CD4-positive, alpha-beta memory T cell (primary cell): ENCODE results near the gene OXA1L. TPM values are rescaled to one million over a fixed set of nuclear protein-coding genes. Genes with fewer than 3 reads are reported as not detected.
A peak's percentile ranks its signal among the peaks of the same experiment; 100 is the strongest.

Experiments used
- CTCF ChIA-PET: fragments of 350-600 bp; sonication (Branson Sonifier 250); formaldehyde crosslinking; loops from one replicate; lab custom pipeline; 2021; ENCODE audit warnings: inconsistent platforms; ENCODE audit not compliant: partially characterized antibody; lab: Charles Lee
- POLR2A ChIA-PET: fragments of 350-600 bp; sonication (Branson Sonifier 250); formaldehyde crosslinking; loops from one replicate; lab custom pipeline; 2021; ENCODE audit not compliant: partially characterized antibody; lab: Charles Lee
- DNase-seq, 5 donors: peaks; one replicate each; pipeline versions ENCODE4 v3.0.0 to v3.0.0-alpha.2; 2020 to 2022; ENCODE audit warnings: mixed read lengths in 1 of 5
- H3K27ac ChIP-seq: one replicate; pipeline ENCODE4 v1.7.0; 2013; ENCODE audit warnings: low read depth, low read length
- H3K27me3 ChIP-seq: 2 replicates; pipeline ENCODE4 v1.7.0; 2013; ENCODE audit warnings: mild to moderate bottlenecking, low read length, moderate library complexity; ENCODE audit not compliant: insufficient read depth
- H3K36me3 ChIP-seq: 2 replicates; pipeline ENCODE4 v1.7.0; 2013; ENCODE audit warnings: mild to moderate bottlenecking, low read length, moderate library complexity; ENCODE audit not compliant: insufficient read depth
- H3K4me1 ChIP-seq: 2 replicates; pipeline ENCODE4 v1.7.0; 2013; ENCODE audit warnings: mild to moderate bottlenecking, low read length, moderate library complexity; ENCODE audit not compliant: insufficient read depth
- H3K4me3 ChIP-seq, 2 donors: one replicate each; pipeline ENCODE4 v1.7.0; 2013; ENCODE audit warnings: low read length in 2 of 2, mild to moderate bottlenecking in 1 of 2
- H3K9me3 ChIP-seq, 2 donors: one replicate each; pipeline ENCODE4 v1.7.0; 2013; ENCODE audit warnings: low read length in 2 of 2, control low read depth in 1 of 2; ENCODE audit not compliant: control insufficient read depth in 1 of 2
- H3K27ac Mint-ChIP-seq, 7 donors: one replicate each; pipeline ENCODE4 v1.8.0; 2020 to 2021; ENCODE audit warnings: mixed read lengths in 7 of 7, mild to moderate bottlenecking in 6 of 7, inconsistent platforms in 3 of 7, moderate library complexity in 3 of 7
- H3K27me3 Mint-ChIP-seq, 2 donors: one replicate each; pipeline ENCODE4 v1.8.0; 2020 to 2021; ENCODE audit warnings: mixed read lengths in 2 of 2
- H3K36me3 Mint-ChIP-seq, 2 donors: one replicate each; pipeline ENCODE4 v1.8.0; 2020 to 2021; ENCODE audit warnings: mixed read lengths in 2 of 2, inconsistent platforms in 1 of 2, mild to moderate bottlenecking in 1 of 2
- H3K4me1 Mint-ChIP-seq, 4 donors: one replicate each; pipeline ENCODE4 v1.8.0; 2020 to 2021; ENCODE audit warnings: mixed read lengths in 4 of 4, mild to moderate bottlenecking in 1 of 4
- H3K4me3 Mint-ChIP-seq, 8 donors: one replicate each; pipeline ENCODE4 v1.8.0; 2020 to 2021; ENCODE audit warnings: mixed read lengths in 8 of 8, mild to moderate bottlenecking in 7 of 8, moderate library complexity in 6 of 8, inconsistent platforms in 3 of 8
- H3K9me3 Mint-ChIP-seq, 8 donors: one replicate each; pipeline ENCODE4 v1.8.0; 2020 to 2021; ENCODE audit warnings: mixed read lengths in 8 of 8, mild to moderate bottlenecking in 5 of 8, inconsistent platforms in 3 of 8, moderate library complexity in 1 of 8
- intact Hi-C: fragments of 100-400 bp; cut with micrococcal nuclease; formaldehyde crosslinking; loops from one replicate; pipeline ENCODE4 v1.15.1; 2023
- polyA plus RNA-seq, 2 donors: library from polyadenylated mRNA; unstranded; fragments of 300-500 nt; fragmentation: Illumina TruSeq; gene quantifications; one replicate each; pipeline ENCODE4 v1.2.3, GENCODE V29; 2021
- total RNA-seq, 2 experiments: library from RNA; stranded (reverse); gene quantifications; one replicate each; pipeline ENCODE4 v1.2.3, GENCODE V29; 2021

The OXA1L gene
- total and polyA plus RNA-seq, 4 experiments from 2014 or later: 54.6 to 137 (median 97.5) TPM

- intact Hi-C loops: loop anchor here (2.0 to 5.0 kb wide), 3 partner anchors 54 to 1256 kb away; partner anchors contain the start of gene METTL3
- H3K9me3 ChIP-seq: no peaks in the 10 kb centered on the region
- ChIA-PET POLR2A (interaction anchor here (0.6 to 3.3 kb wide), 11 partner anchors 9 to 327 kb away, joined by 3 to 32 read pairs (median 12); partner anchors contain the start of genes ACIN1, C14orf119, DAD1 and LRP10), CTCF (interaction anchor here (1.1 to 1.9 kb wide), 5 partner anchors 56 to 302 kb away, joined by 3 to 7 read pairs (median 3); no protein-coding TSS in a partner anchor)
- peaks cover 24% of the 10 kb centered on the region for H3K4me1 ChIP-seq
- Mint-ChIP-seq H3K9me3 (peaks cover 0 to 7% (median 3%) of the 10 kb centered on the region in 8 donors), H3K36me3 (peaks cover 44 to 54% of the 10 kb centered on the region in 2 donors), H3K4me1 (peaks cover 26 to 39% (median 34%) of the 10 kb centered on the region in 4 donors), H3K27ac (peak overlapping the region; percentile 86 to 100 (median 98)), H3K27me3 (no peaks in the 10 kb centered on the region), H3K4me3 (peak overlapping the region; percentile 85 to 96 (median 94))
- DNase-seq: no peak
- H3K4me3 ChIP-seq: peak overlapping the region; percentile 62 to 88
- H3K36me3 ChIP-seq: peaks cover 36% of the 10 kb centered on the region
- H3K27me3 ChIP-seq: no peaks in the 10 kb centered on the region
- H3K27ac ChIP-seq: peak overlapping the region; percentile 88
Observed at GRCh38 chr14:22767323-22767589, 768 bp downstream of the OXA1L start.

- no peak overlapping the region for H3K27ac ChIP-seq
- H3K36me3 ChIP-seq: peaks cover 36% of the 10 kb centered on the region
- Mint-ChIP-seq H3K27me3 (no peaks in the 10 kb centered on the region), H3K4me1 (peaks cover 25 to 39% (median 34%) of the 10 kb centered on the region in 4 donors), H3K4me3 (peak overlapping the region in 4 of 8 donors; percentile 20 to 46 (median 36)), H3K9me3 (peaks cover 0 to 3% (median 0%) of the 10 kb centered on the region in 8 donors), H3K27ac (peak overlapping the region in 2 of 7 donors; percentile 3 to 35), H3K36me3 (peaks cover 42 to 65% of the 10 kb centered on the region in 2 donors)
- no peak overlapping the region for H3K4me3 ChIP-seq
- ChIA-PET CTCF (no interaction called here), POLR2A (no interaction called here)
- H3K4me1 ChIP-seq: peaks cover 24% of the 10 kb centered on the region
- no peak for DNase-seq
- H3K27me3 ChIP-seq: no peaks in the 10 kb centered on the region
- intact Hi-C loops: loop anchor here (5.0 kb wide), 1 partner anchor 197 kb away; no protein-coding TSS in a partner anchor
- no peaks in the 10 kb centered on the region for H3K9me3 ChIP-seq
Observed at GRCh38 chr14:22768947-22769346, 2.5 kb downstream of the OXA1L start.

DNA sequence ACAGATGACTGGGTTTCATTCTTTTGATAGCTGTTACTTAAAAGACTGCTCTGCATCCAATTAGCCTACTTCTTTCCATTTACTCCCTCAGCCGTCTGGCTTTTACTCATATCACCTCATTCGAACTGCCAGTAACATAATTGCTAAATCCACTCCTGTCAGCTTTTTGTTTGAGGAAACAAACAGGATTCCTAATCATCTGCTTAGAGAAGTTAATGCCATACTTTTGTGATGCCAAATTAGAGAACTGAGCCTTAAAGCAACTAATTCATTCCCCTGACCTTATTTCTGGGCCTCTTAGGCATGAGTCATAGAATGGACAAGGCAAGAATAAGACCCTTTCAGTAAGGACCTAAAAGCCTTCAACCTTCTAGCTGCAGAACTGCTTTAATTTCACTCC is 2.9 kb downstream of the OXA1L start:
- Mint-ChIP-seq H3K4me3 (peak overlapping the region in 2 of 8 donors; percentile 20 to 46), H3K9me3 (peaks cover 0 to 3% (median 0%) of the 10 kb centered on the region in 8 donors)

DNA sequence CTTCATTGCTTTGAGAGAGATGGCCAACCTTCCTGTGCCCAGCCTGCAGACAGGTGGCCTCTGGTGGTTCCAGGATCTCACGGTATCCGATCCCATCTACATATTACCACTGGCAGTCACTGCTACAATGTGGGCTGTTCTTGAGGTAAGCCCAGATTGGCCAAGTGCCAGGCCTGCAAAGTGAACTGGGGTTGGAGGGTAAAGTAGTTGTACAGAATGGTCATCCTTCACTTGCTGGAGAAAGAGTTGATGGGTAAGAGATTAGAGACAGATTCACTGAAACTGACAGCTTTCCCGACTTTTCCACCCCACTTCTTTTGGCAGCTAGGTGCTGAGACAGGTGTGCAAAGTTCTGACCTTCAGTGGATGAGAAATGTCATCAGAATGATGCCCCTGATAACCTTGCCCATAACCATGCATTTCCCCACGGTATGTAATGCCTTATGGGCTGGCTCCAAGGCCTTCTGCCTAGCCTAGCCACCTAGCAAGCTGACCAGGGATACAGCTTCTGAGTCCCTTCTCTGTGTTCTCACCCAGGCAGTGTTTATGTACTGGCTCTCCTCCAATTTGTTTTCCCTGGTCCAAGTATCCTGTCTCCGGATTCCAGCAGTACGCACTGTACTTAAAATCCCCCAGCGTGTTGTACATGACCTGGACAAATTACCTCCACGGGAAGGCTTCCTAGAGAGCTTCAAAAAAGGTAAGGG is 4.1 kb downstream of the OXA1L start:
- Histone ChIP-seq H3K9me3 (no peaks in the 10 kb centered on the region), H3K27me3 (no peaks in the 10 kb centered on the region), H3K4me1 (peaks cover 22% of the 10 kb centered on the region), H3K36me3 (peaks cover 36% of the 10 kb centered on the region), H3K27ac (no peak overlapping the region), H3K4me3 (no peak overlapping the region)
- ChIA-PET CTCF (no interaction called here), POLR2A (interaction anchor here (0.6 kb wide), 1 partner anchor 59 kb away, joined by 3 read pairs; the partner anchor contains the start of gene MRPL52)
- Mint-ChIP-seq H3K36me3 (peaks cover 55 to 71% of the 10 kb centered on the region in 2 donors), H3K27me3 (no peaks in the 10 kb centered on the region), H3K27ac (peak overlapping the region in 4 of 7 donors; percentile 19 to 57 (median 28)), H3K4me3 (no peak overlapping the region), H3K4me1 (peaks cover 23 to 39% (median 28%) of the 10 kb centered on the region in 4 donors), H3K9me3 (peaks cover 0 to 3% (median 0%) of the 10 kb centered on the region in 8 donors)
- intact Hi-C loops: no loop called here
- DNase-seq: no peak

More for the DNA sequence above, 2.9 kb downstream of the OXA1L start:
- intact Hi-C loops: loop anchor here (5.0 kb wide), 1 partner anchor 197 kb away; no protein-coding TSS in a partner anchor
- Mint-ChIP-seq H3K36me3 (peaks cover 44 to 66% of the 10 kb centered on the region in 2 donors), H3K27me3 (no peaks in the 10 kb centered on the region), H3K4me1 (peaks cover 25 to 39% (median 34%) of the 10 kb centered on the region in 4 donors), H3K27ac (peak overlapping the region in 1 of 7 donors; percentile 3)
- Histone ChIP-seq H3K4me3 (no peak overlapping the region), H3K9me3 (no peaks in the 10 kb centered on the region), H3K4me1 (peaks cover 24% of the 10 kb centered on the region), H3K36me3 (peaks cover 36% of the 10 kb centered on the region), H3K27me3 (no peaks in the 10 kb centered on the region), H3K27ac (no peak overlapping the region)
- ChIA-PET CTCF (no interaction called here), POLR2A (interaction anchor here (0.6 kb wide), 1 partner anchor 549 kb away, joined by 4 read pairs; no protein-coding TSS in a partner anchor)
- DNase-seq: no peak

- CTCF ChIA-PET: no interaction called here
- Mint-ChIP-seq H3K27me3 (no peaks in the 10 kb centered on the region), H3K9me3 (no peaks in the 10 kb centered on the region), H3K4me3 (peak overlapping the region in 1 of 8 donors; percentile 40), H3K36me3 (peaks cover 52 to 60% of the 10 kb centered on the region in 2 donors), H3K27ac (peak overlapping the region in 1 of 7 donors; percentile 12), H3K4me1 (peaks cover 11 to 23% (median 15%) of the 10 kb centered on the region in 4 donors)
- peaks cover 36% of the 10 kb centered on the region for H3K36me3 ChIP-seq
- POLR2A ChIA-PET: no interaction called here
- H3K4me3 ChIP-seq: no peak overlapping the region
- H3K9me3 ChIP-seq: no peaks in the 10 kb centered on the region
- peaks cover 9% of the 10 kb centered on the region for H3K4me1 ChIP-seq
- no peaks in the 10 kb centered on the region for H3K27me3 ChIP-seq
- H3K27ac ChIP-seq: no peak overlapping the region
- intact Hi-C loops: no loop called here
- DNase-seq: no peak
Observed at GRCh38 chr14:22772725-22773124, 6.2 kb downstream of the OXA1L start.

- Mint-ChIP-seq H3K4me1 (peaks cover 6 to 16% (median 9%) of the 10 kb centered on the region in 4 donors), H3K9me3 (peaks cover 0 to 2% (median 0%) of the 10 kb centered on the region in 8 donors), H3K27ac (peak overlapping the region in 2 of 7 donors; percentile 31 to 82), H3K36me3 (peaks cover 52 to 54% of the 10 kb centered on the region in 2 donors), H3K27me3 (no peaks in the 10 kb centered on the region), H3K4me3 (no peak overlapping the region)
- Histone ChIP-seq H3K4me3 (no peak overlapping the region), H3K36me3 (peaks cover 31% of the 10 kb centered on the region), H3K9me3 (no peaks in the 10 kb centered on the region), H3K27me3 (no peaks in the 10 kb centered on the region), H3K4me1 (peaks cover 2% of the 10 kb centered on the region), H3K27ac (no peak overlapping the region)
- ChIA-PET CTCF (interaction anchor here (0.7 kb wide), 1 partner anchor 203 kb away, joined by 3 read pairs; no protein-coding TSS in a partner anchor), POLR2A (interaction anchor here (2.0 kb wide), 1 partner anchor 184 kb away, joined by 5 read pairs; the partner anchor contains the start of gene DAD1)
- intact Hi-C loops: no loop called here
- no peak for DNase-seq
Observed at GRCh38 chr14:22773162-22774010, 6.9 kb downstream of the OXA1L start.
